DND-41 (cell line): ENCODE data around the gene ARHGAP5.

Experiments
- EZH2 ChIP-seq: IDR thresholded peaks from 3 replicates; pipeline ENCODE4 v1.6.1; 2012; ENCODE audit warnings: borderline replicate concordance, low read depth, mild to moderate bottlenecking, moderate library complexity, low read length, inconsistent platforms; ENCODE audit not compliant: severe bottlenecking
- TF ChIP-seq, protein P1 (sequence below): IDR thresholded peaks from 2 replicates; pipeline ENCODE4 v1.5.1; 2012; ENCODE audit warnings: borderline replicate concordance, low read length, moderate library complexity, mild to moderate bottlenecking; ENCODE audit not compliant: poor library complexity, severe bottlenecking; ENCODE audit errors: extremely low read depth

DNA sequence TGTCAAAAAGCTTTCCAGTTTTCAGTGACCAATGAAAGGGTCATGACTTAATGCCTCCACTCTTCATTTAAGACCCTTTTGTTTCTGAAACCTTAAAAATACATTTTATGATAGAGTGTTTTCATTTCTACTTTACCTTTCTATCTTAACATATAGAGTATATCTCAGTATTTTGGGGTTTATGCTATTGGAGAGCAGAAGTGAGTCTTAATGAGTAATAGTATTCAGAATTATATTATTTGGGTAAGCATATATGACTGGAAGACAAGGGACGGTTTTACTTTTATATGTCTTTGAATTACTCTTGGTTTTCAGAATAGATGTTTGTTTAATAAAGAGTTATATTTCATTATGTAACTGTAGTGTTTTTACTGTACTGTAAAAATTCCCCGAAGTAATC is 10.8 kb downstream of the ARHGAP5 start:
- no peak for TF ChIP-seq EZH2
- TF ChIP-seq, protein P1, sequence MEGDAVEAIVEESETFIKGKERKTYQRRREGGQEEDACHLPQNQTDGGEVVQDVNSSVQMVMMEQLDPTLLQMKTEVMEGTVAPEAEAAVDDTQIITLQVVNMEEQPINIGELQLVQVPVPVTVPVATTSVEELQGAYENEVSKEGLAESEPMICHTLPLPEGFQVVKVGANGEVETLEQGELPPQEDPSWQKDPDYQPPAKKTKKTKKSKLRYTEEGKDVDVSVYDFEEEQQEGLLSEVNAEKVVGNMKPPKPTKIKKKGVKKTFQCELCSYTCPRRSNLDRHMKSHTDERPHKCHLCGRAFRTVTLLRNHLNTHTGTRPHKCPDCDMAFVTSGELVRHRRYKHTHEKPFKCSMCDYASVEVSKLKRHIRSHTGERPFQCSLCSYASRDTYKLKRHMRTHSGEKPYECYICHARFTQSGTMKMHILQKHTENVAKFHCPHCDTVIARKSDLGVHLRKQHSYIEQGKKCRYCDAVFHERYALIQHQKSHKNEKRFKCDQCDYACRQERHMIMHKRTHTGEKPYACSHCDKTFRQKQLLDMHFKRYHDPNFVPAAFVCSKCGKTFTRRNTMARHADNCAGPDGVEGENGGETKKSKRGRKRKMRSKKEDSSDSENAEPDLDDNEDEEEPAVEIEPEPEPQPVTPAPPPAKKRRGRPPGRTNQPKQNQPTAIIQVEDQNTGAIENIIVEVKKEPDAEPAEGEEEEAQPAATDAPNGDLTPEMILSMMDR = no peak
